ENCODE results near the gene RPL10A. TPM values are rescaled to one million over a fixed set of nuclear protein-coding genes. Genes with fewer than 3 reads are reported as not detected.

The RPL10A gene
- total RNA-seq, 2 donors from 2014 or later: 897 to 2,172 TPM

GRCh38 chr6:35449287-35449881 lies 18.8 kb upstream of the RPL10A start:
- no peaks in the 10 kb centered on the region for H3K9me3 ChIP-seq
- DNase-seq (ENCODE audit: low spot score): peak; percentile 25

GRCh38 chr6:35451354-35452182 lies 16.6 kb upstream of the RPL10A start:
- intact Hi-C loops (cut with DNase I): loop anchor here (2.0 to 5.0 kb wide), 2 partner anchors 17 to 159 kb away; partner anchors contain the start of gene RPL10A
- H3K27me3 ChIP-seq (replicated peaks; ENCODE audit: insufficient read depth): no peaks in the 10 kb centered on the region
- DNase-seq (ENCODE audit: low spot score): no peak
- peak overlapping the region; percentile 76 to 78 for H3K27ac ChIP-seq
- no peaks in the 10 kb centered on the region for H3K9me3 ChIP-seq
- peak overlapping the region; percentile 49 to 64 for H3K4me3 ChIP-seq
- H3K4me1 ChIP-seq (replicated peaks): no peaks in the 10 kb centered on the region
- H3K36me3 ChIP-seq: no peaks in the 10 kb centered on the region
- TF ChIP-seq POLR2AphosphoS5 (IDR thresholded peaks at IDR 0.05) (no peak), CTCF (IDR thresholded peaks at IDR 0.05) (no peak), POLR2A (IDR thresholded peaks at IDR 0.05) (no peak)
- WGBS: 10% methylated on average over 20 of the region's 20 CpGs

More at GRCh38 chr6:35449287-35449881, 18.8 kb upstream of the RPL10A start:
- Histone ChIP-seq H3K4me1 (replicated peaks) (no peaks in the 10 kb centered on the region), H3K27me3 (replicated peaks; ENCODE audit: insufficient read depth) (no peaks in the 10 kb centered on the region), H3K36me3 (no peaks in the 10 kb centered on the region), H3K4me3 (no peak overlapping the region), H3K27ac (no peak overlapping the region)
- intact Hi-C loops (cut with DNase I): loop anchor here (1.0 to 5.0 kb wide), 2 partner anchors 37 to 107 kb away; partner anchors contain the start of gene PPARD
- WGBS: 34% methylated on average over 14 of the region's 14 CpGs
- peak; percentile 67 for TF ChIP-seq POLR2AphosphoS5 (IDR thresholded peaks at IDR 0.05)
- no peak for TF ChIP-seq POLR2A (IDR thresholded peaks at IDR 0.05)
- TF ChIP-seq CTCF (IDR thresholded peaks at IDR 0.05): peak; percentile 65 to 89 (median 78)

GRCh38 chr6:35452183-35453090 lies 15.8 kb upstream of the RPL10A start, which contains the start of gene FANCE:
TSS of gene FANCE (plus strand) at chr6:35452338. CDS start at chr6:35452546, 208 bp downstream.
- no peaks in the 10 kb centered on the region for H3K27me3 ChIP-seq (replicated peaks; ENCODE audit: insufficient read depth)
- WGBS: 1% methylated on average over 57 of the region's 87 CpGs
- no peaks in the 10 kb centered on the region for H3K9me3 ChIP-seq
- TF ChIP-seq POLR2A (IDR thresholded peaks at IDR 0.05) (peak; percentile 86), POLR2AphosphoS5 (IDR thresholded peaks at IDR 0.05) (peak; percentile 93), CTCF (IDR thresholded peaks at IDR 0.05) (peak in 1 of 4 experiments; percentile 23)
- no peaks in the 10 kb centered on the region for H3K36me3 ChIP-seq
- peak within 1 kb of the TSS; percentile 76 to 78 for H3K27ac ChIP-seq
- intact Hi-C loops (cut with DNase I): loop anchor here (2.0 to 5.0 kb wide), 2 partner anchors 16 to 160 kb away; partner anchors contain the start of gene RPL10A
- DNase-seq (ENCODE audit: low spot score): peak; percentile 94
- H3K4me1 ChIP-seq (replicated peaks): no peaks in the 10 kb centered on the region
- H3K4me3 ChIP-seq: peak within 1 kb of the TSS; percentile 49 to 64

GRCh38 chr6:35453236-35453635 lies 15.0 kb upstream of the RPL10A start:
- DNase-seq (ENCODE audit: low spot score): no peak
- Histone ChIP-seq H3K27ac (peak overlapping the region in 1 of 2 donors; percentile 78), H3K27me3 (replicated peaks; ENCODE audit: insufficient read depth) (no peaks in the 10 kb centered on the region), H3K9me3 (no peaks in the 10 kb centered on the region), H3K4me3 (peak overlapping the region in 1 of 2 donors; percentile 49), H3K36me3 (no peaks in the 10 kb centered on the region), H3K4me1 (replicated peaks) (no peaks in the 10 kb centered on the region)
- intact Hi-C loops (cut with DNase I): loop anchor here (2.0 to 5.0 kb wide), 2 partner anchors 16 to 161 kb away; partner anchors contain the start of gene RPL10A
- 7% methylated on average over 3 of the region's 3 CpGs for WGBS
- TF ChIP-seq POLR2A (IDR thresholded peaks at IDR 0.05): no peak
- no peak for TF ChIP-seq CTCF (IDR thresholded peaks at IDR 0.05)
- TF ChIP-seq POLR2AphosphoS5 (IDR thresholded peaks at IDR 0.05): no peak

Measured in prostate gland (tissue), 2 donors.